PFSK-1 (cell line): Measurements from ENCODE around the gene FOXP4.

Experiments used
- FOXP2 ChIP-seq: optimal IDR thresholded peaks from 2 replicates; pipeline ENCODE3; 2011; ENCODE audit warnings: borderline replicate concordance, control low read depth, inconsistent platforms; ENCODE audit not compliant: insufficient read depth; ENCODE audit errors: extremely low read length, extremely low read depth
- POLR2AphosphoS5 ChIP-seq: IDR thresholded peaks from 2 replicates; pipeline ENCODE4 v1.6.1; 2012; ENCODE audit warnings: low read depth, mild to moderate bottlenecking, control low read depth, low read length, moderate library complexity
- SIN3A ChIP-seq: IDR thresholded peaks from 2 replicates; pipeline ENCODE4 v1.6.1; 2012; ENCODE audit warnings: mild to moderate bottlenecking, low read length, moderate library complexity, borderline replicate concordance; ENCODE audit not compliant: insufficient read depth
- TAF1 ChIP-seq: IDR thresholded peaks from 2 replicates; pipeline ENCODE4 v1.6.1; 2012; ENCODE audit warnings: low read length, control low read depth, borderline replicate concordance; ENCODE audit not compliant: insufficient read depth
- TF ChIP-seq, protein P1 (sequence below), 2 experiments: IDR thresholded peaks; 2 replicates each; pipeline versions ENCODE4 v1.6.1 to v1.8.0; 2011 to 2012; ENCODE audit warnings: low read depth in 2 of 2, low read length in 2 of 2, control low read depth in 1 of 2, inconsistent platforms in 1 of 2, mild to moderate bottlenecking in 1 of 2, moderate library complexity in 1 of 2; ENCODE audit not compliant: insufficient read depth in 1 of 2

FOXP4 gene

DNA sequence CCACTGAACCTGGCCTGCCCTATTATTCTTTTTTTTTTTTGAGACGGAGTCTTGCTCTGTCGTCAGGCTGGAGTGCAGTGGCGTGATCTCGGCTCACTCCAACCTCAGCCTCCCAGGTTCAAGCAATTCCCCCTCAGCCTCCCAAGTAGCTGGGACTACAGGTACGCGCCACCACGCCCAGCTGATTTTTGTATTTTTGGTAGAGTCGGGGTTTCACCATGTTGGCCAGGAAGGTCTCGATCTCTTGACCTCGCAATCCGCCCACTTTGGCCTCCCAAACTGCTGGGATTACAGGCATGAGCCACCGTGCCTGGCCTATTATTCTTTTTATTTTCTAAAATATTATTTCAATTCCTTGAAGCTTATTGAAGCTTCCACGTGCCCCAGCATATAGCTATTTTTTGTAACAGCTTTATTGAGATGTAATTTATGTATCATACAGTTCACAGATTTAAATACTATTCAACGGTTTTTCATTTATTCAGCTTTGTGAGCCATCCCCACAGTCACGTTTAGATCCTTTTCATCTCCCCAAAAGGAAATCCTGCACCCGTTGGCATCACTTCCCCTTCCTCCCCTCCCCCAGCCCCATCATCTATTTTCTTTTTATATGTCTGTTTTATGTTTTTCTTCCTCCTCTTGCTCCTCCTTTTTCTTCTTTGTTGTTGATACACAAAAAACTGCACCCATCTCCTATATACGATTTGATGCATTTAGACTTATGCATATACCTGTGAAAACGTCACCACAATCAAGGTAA, 78.6 kb downstream of the FOXP4 start:
- TF ChIP-seq FOXP2: no peak
- no peak for TF ChIP-seq SIN3A
- TF ChIP-seq, protein P1, sequence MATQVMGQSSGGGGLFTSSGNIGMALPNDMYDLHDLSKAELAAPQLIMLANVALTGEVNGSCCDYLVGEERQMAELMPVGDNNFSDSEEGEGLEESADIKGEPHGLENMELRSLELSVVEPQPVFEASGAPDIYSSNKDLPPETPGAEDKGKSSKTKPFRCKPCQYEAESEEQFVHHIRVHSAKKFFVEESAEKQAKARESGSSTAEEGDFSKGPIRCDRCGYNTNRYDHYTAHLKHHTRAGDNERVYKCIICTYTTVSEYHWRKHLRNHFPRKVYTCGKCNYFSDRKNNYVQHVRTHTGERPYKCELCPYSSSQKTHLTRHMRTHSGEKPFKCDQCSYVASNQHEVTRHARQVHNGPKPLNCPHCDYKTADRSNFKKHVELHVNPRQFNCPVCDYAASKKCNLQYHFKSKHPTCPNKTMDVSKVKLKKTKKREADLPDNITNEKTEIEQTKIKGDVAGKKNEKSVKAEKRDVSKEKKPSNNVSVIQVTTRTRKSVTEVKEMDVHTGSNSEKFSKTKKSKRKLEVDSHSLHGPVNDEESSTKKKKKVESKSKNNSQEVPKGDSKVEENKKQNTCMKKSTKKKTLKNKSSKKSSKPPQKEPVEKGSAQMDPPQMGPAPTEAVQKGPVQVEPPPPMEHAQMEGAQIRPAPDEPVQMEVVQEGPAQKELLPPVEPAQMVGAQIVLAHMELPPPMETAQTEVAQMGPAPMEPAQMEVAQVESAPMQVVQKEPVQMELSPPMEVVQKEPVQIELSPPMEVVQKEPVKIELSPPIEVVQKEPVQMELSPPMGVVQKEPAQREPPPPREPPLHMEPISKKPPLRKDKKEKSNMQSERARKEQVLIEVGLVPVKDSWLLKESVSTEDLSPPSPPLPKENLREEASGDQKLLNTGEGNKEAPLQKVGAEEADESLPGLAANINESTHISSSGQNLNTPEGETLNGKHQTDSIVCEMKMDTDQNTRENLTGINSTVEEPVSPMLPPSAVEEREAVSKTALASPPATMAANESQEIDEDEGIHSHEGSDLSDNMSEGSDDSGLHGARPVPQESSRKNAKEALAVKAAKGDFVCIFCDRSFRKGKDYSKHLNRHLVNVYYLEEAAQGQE (IDR thresholded peaks at IDR 0.05; ENCODE audit: insufficient read depth in 1 of 2, low read depth in 2 of 2, low read length in 2 of 2): no peak
- no peak for TF ChIP-seq POLR2AphosphoS5
- no peak for TF ChIP-seq TAF1

DNA sequence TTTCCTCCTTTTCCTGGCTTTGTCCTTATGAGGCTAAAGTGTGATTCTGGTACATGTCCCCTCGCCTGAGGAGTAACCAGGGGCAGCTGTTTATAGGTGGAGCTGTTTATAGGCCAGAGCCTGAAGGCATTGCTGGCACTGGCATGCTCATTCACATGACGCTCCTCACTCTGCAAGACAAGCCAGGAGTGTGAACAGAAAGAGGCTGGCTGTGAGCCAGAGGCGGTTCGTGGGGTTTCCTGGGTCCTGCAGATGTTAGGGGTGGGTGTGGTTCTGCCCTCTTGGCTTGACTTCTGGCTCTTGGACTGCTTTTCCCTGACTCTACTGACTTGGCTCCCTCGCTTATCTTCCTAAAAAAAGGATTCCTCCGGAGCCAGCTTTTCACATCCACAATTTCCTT, 79.3 kb downstream of the FOXP4 start:
- TF ChIP-seq, protein P1 (IDR thresholded peaks at IDR 0.05; ENCODE audit: insufficient read depth in 1 of 2, low read depth in 2 of 2, low read length in 2 of 2): no peak
- TF ChIP-seq SIN3A: no peak
- TF ChIP-seq TAF1: no peak
- no peak for TF ChIP-seq FOXP2
- TF ChIP-seq POLR2AphosphoS5: no peak

DNA sequence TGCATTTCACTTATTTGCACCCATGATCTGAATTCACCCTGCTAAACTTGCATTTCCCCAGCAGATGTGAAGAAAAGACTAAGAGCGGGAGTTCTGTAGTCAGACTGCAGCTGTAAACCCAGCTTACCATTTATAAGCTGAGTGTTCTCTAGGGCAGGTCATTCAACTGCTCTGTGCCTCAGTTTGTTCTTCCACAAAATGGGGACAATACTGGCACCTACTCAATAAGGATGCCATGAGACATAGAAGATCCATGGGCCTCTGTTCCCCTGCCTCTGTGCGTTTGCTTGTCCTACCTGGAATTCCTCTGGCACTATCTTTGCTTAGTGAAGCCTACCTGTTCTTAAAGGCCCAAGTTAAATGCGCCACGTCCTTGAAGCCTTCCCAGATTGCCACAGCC, 79.8 kb downstream of the FOXP4 start:
- no peak for TF ChIP-seq TAF1
- TF ChIP-seq POLR2AphosphoS5: no peak
- TF ChIP-seq, protein P1 (IDR thresholded peaks at IDR 0.05; ENCODE audit: insufficient read depth in 1 of 2, low read depth in 2 of 2, low read length in 2 of 2): no peak
- no peak for TF ChIP-seq SIN3A
- TF ChIP-seq FOXP2: no peak

DNA sequence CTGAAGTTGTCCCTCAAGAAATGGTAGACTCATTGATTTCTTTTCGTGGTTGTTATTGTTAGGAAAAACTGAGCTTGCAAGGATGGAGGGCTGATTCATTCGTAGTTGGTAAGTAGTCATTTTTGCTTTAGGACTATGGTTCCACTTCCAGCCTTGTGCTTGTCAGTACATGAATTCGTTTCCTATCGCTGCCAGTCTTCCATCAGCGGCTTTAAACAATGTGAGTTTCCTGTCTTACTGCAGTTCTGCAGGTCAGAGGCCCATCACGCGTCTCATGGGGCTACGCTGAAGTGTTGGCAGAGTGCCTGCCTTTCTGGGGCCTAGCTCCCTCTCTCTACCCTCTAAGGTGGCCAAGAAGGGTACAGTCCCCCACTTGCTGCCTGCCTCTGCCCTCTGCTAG, 80.7 kb downstream of the FOXP4 start:
- no peak for TF ChIP-seq FOXP2
- TF ChIP-seq SIN3A: no peak
- TF ChIP-seq, protein P1 (IDR thresholded peaks at IDR 0.05; ENCODE audit: insufficient read depth in 1 of 2, low read depth in 2 of 2, low read length in 2 of 2): no peak
- no peak for TF ChIP-seq POLR2AphosphoS5
- TF ChIP-seq TAF1: no peak

DNA sequence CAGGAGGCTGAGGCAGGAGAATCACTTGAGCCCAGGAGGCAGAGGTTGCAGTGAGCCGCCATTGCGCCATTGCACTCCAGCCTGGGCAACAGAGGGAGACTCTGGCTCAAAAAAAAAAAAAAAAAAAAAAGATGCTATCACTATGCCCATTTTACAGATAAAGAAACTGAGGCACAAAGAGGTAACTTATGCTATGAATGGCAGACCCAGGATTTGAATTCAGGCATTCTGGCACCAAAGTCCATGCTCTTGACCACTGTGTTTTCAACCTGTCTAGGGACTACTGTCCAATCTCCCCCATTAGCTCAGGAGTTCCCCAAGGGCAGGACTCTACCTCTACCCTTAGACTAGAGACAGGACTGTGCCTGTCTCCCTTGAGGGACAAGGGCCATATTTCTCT, 82.9 kb downstream of the FOXP4 start:
- TF ChIP-seq, protein P1 (IDR thresholded peaks at IDR 0.05; ENCODE audit: insufficient read depth in 1 of 2, low read depth in 2 of 2, low read length in 2 of 2): no peak
- TF ChIP-seq FOXP2 (no peak), SIN3A (no peak), POLR2AphosphoS5 (no peak), TAF1 (no peak)
